GM13976 (cell line): ENCODE results near the gene MELTF.

Source experiments
- DNase-seq: peaks from one replicate; pipeline ENCODE4 v3.0.0; 2012; ENCODE audit warnings: low spot score
- in situ Hi-C: fragments of 300-500 bp; cut with MboI; formaldehyde crosslinking; loops from one replicate; pipeline ENCODE4 v1.12.0; 2022; ENCODE audit warnings: low sequenced_read_pairs, mixed read lengths, inconsistent platforms; ENCODE audit not compliant: unreplicated experiment
- TF ChIP-seq, protein P1 (sequence below): IDR thresholded peaks from 2 replicates; pipeline ENCODE4 v1.5.1; 2012; ENCODE audit warnings: borderline replicate concordance, mild to moderate bottlenecking; ENCODE audit not compliant: insufficient read depth; ENCODE audit errors: extremely low read depth, missing control alignments, control extremely low read depth

Gene MELTF

DNA sequence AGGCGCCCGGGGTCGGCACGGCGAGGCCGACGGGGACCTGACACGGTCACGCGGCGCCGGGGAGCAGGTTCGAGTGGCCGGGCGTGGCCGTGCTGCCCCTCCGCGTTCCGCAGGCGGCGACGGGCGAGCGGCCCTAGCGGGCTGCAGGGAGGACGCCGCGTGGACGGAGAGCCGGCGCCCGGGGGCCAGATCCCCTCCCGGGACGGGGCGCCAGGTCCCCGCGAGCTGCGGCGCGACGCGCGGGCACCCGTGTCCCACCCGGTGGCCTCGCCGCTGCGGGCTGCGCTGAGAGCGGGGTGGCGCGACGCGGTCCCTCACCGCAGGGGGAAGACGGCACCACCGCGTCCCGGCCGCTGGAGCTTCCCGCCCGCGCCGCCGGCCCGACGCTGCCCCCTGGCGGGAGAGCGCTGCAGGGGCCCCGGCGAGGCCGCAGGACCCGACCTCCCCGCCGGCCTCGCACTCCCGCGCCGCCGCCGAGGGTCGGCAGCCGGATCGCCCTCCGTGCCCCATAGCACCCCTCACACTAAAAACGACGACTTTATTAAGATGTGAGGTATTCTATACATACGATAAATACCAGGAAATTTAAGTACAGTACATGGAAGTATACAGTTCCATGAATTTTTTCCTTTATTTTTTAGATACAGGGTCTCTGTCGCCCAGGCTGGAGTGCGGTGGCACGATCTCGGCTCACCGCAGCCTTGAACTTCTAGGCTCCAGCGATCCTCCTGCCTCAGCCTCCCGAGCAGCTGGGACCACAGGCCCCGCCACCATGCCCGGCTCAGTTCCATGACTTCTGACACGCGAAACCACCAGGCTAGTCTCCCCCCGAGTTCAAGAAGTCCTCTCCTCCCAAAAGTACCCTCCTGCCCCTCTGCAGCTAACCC is 59.7 kb downstream of the MELTF start:
- DNase-seq: peak; percentile 91
- in situ Hi-C loops: loop anchor here (10.0 kb wide), 1 partner anchor 125 kb away; no protein-coding TSS in a partner anchor
- TF ChIP-seq, protein P1, sequence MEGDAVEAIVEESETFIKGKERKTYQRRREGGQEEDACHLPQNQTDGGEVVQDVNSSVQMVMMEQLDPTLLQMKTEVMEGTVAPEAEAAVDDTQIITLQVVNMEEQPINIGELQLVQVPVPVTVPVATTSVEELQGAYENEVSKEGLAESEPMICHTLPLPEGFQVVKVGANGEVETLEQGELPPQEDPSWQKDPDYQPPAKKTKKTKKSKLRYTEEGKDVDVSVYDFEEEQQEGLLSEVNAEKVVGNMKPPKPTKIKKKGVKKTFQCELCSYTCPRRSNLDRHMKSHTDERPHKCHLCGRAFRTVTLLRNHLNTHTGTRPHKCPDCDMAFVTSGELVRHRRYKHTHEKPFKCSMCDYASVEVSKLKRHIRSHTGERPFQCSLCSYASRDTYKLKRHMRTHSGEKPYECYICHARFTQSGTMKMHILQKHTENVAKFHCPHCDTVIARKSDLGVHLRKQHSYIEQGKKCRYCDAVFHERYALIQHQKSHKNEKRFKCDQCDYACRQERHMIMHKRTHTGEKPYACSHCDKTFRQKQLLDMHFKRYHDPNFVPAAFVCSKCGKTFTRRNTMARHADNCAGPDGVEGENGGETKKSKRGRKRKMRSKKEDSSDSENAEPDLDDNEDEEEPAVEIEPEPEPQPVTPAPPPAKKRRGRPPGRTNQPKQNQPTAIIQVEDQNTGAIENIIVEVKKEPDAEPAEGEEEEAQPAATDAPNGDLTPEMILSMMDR: peak; percentile 93

DNA sequence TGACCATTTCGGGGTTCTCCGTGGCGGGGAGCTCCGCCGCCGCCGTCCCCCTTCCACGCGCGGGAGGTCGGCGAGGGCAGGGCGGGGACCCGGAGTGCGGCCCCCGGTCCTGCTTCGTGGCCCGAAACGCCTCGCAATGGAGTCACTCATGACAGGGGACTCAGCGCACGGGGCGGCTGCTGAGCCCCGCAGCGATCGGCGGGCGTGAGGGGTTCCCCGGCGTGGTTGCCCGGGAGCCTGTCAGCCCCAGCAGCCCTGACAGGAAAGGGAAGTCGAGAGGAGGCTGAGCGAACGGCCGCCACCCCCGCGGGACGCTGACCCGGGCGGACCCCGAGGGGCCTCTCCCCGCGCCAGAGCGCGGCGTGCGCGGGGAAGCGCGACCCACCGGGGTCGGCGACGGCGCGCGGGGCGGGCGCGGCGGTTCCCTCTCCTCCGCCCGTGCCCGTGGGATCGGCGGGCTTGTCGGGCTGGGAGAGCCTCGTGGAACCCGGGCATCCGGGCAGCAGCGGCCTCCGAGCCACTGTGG is 60.4 kb downstream of the MELTF start:
- DNase-seq: peak; percentile 86
- in situ Hi-C loops: no loop called here
- TF ChIP-seq, protein P1: no peak

DNA sequence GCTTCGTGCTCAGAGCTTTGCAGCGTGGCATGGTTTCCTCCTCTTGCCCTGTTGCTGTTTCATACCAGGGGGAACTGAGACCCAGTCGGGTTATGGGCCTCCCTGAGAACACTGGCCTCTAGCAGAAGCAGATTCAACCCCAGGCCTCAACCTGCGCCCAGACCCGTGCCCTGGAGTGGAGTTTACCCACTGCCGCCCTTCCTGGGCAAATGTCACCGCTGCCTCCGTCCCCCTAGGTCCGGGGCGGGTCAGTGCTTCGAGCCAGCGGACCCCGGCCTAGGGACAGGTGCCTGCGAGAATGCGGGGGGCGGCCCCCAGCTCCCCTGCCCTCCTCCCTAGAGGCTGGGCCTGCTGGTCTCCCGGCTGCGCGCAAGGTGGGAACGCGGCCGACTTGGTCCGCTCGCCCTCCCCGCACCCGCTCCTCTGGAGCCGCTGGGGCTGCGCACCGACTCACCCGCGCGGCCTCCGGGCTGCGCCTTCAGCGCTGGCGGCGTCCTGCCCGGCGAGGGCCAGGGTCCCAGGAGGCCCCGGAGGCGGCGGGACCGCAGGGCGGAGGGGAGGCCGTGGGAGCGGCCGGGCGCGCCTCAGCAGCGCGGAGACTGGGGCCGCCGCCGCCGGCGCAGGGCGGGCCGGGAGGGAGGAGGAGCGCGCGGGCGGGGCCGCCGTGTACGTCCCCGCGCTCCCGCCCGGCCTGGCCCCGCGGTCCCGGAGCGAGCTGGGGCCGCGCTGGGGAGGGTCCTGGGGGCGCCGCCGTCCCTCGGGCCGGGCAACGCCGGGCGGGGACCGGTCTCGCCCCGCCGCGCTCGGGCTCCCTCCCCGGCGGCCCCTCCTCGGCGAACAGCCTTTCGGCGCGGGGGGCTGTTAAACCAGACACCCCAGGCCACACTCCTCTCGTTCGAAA is 61.1 kb downstream of the MELTF start, which contains the start of gene PIGZ:
Gene PIGZ, minus strand, starts transcription at position 601 of the 901 bp plus-strand sequence. CDS start 16,802 bp downstream, outside the sequence.
- DNase-seq: peak; percentile 86
- TF ChIP-seq, protein P1: no peak
- in situ Hi-C loops: no loop called here

- no peak for DNase-seq
- TF ChIP-seq, protein P1: no peak
- in situ Hi-C loops: no loop called here
These were observed 62.0 kb downstream of the MELTF start for GRCh38 chr3:196967412-196968232.

- in situ Hi-C loops: no loop called here
- TF ChIP-seq, protein P1: no peak
- DNase-seq: no peak
These were observed 62.9 kb downstream of the MELTF start for GRCh38 chr3:196966526-196967401.
